Measurements from ENCODE around the gene FAAH. TPM values are rescaled to one million over a fixed set of nuclear protein-coding genes. Genes with fewer than 3 reads are reported as not detected.
"Not testable (repeated sequence)": the region's sequence is repeated elsewhere in the genome, so short reads cannot be mapped to it uniquely, and the experiment has no call there.

Gene FAAH
- total RNA-seq, 1 donor from 2014 or later: 13.9 TPM

GRCh38 chr1:46352363-46352762, 41.8 kb upstream of the FAAH start:
- no peak for TF ChIP-seq CTCF (IDR thresholded peaks at IDR 0.05)
- TF ChIP-seq EZH2phosphoT487 (IDR thresholded peaks at IDR 0.05): no peak
- no peak for TF ChIP-seq EZH2 (IDR thresholded peaks at IDR 0.05)
- H3K9me3 ChIP-seq (ENCODE audit: low read depth): no peaks in the 10 kb centered on the region
- no peaks in the 10 kb centered on the region for H4K20me1 ChIP-seq (ENCODE audit: low read depth)
- Mint-ChIP-seq H3K27me3 (ENCODE audit: insufficient read depth, low read depth) (peaks cover 4% of the 10 kb centered on the region), H3K4me3 (no peak overlapping the region), H3K9me3 (no peaks in the 10 kb centered on the region), H3K36me3 (peaks cover 31% of the 10 kb centered on the region), H3K27ac (no peak overlapping the region), H3K4me1 (no peaks in the 10 kb centered on the region)
- peaks cover 12% of the 10 kb centered on the region for H3K36me3 ChIP-seq
- H3F3A ChIP-seq (ENCODE audit: low read depth): peaks cover 6% of the 10 kb centered on the region
- no peak overlapping the region for H3K4me2 ChIP-seq
- no peak for DNase-seq (ENCODE audit: low spot score)
- H3K4me1 ChIP-seq: no peaks in the 10 kb centered on the region
- H3K79me2 ChIP-seq (ENCODE audit: low read depth): no peaks in the 10 kb centered on the region
- no peak overlapping the region for H3K27ac ChIP-seq
- H2AFZ ChIP-seq (replicated peaks): no peak overlapping the region
- H3K9ac ChIP-seq: no peak overlapping the region
- no peaks in the 10 kb centered on the region for H3K27me3 ChIP-seq
- no peak overlapping the region for H3K4me3 ChIP-seq

- not testable (repeated sequence) for H3K4me1 ChIP-seq; H3K27ac Mint-ChIP-seq; H3K36me3 ChIP-seq; H3K27me3 ChIP-seq; H3K27ac ChIP-seq; H3K9me3 Mint-ChIP-seq; H3K4me2 ChIP-seq; H3K27me3 Mint-ChIP-seq (ENCODE audit: insufficient read depth, low read depth); H3K4me3 Mint-ChIP-seq; H3K4me1 Mint-ChIP-seq; H2AFZ ChIP-seq (replicated peaks); H3K4me3 ChIP-seq; DNase-seq (ENCODE audit: low spot score); H3K9me3 ChIP-seq (ENCODE audit: low read depth); H3F3A ChIP-seq (ENCODE audit: low read depth); H3K9ac ChIP-seq; H3K79me2 ChIP-seq (ENCODE audit: low read depth); H4K20me1 ChIP-seq (ENCODE audit: low read depth)
- peaks cover 24% of the 10 kb centered on the region for H3K36me3 Mint-ChIP-seq
These were observed 38.2 kb upstream of the FAAH start for GRCh38 chr1:46355920-46356319.

- no peaks in the 10 kb centered on the region for H3K27me3 Mint-ChIP-seq (ENCODE audit: insufficient read depth, low read depth)
- Histone ChIP-seq H3K79me2 (ENCODE audit: low read depth) (no peaks in the 10 kb centered on the region), H2AFZ (replicated peaks) (no peak overlapping the region), H3K27me3 (no peaks in the 10 kb centered on the region), H3K9me3 (ENCODE audit: low read depth) (no peaks in the 10 kb centered on the region), H3K9ac (no peak overlapping the region), H3K27ac (peak overlapping the region; percentile 79), H3K4me1 (peaks cover 23% of the 10 kb centered on the region), H3K36me3 (no peaks in the 10 kb centered on the region), H3K4me3 (no peak overlapping the region), H4K20me1 (ENCODE audit: low read depth) (peaks cover 12% of the 10 kb centered on the region), H3K4me2 (peak overlapping the region; percentile 72), H3F3A (ENCODE audit: low read depth) (peaks cover 23% of the 10 kb centered on the region)
- TF ChIP-seq CTCF (IDR thresholded peaks at IDR 0.05): no peak
- peak; percentile 4 for DNase-seq (ENCODE audit: low spot score)
- no peak overlapping the region for H3K4me3 Mint-ChIP-seq
- no peak overlapping the region for H3K27ac Mint-ChIP-seq
- H3K9me3 Mint-ChIP-seq: no peaks in the 10 kb centered on the region
- peaks cover 29% of the 10 kb centered on the region for H3K36me3 Mint-ChIP-seq
- H3K4me1 Mint-ChIP-seq: peaks cover 8% of the 10 kb centered on the region
These were observed 32.0 kb upstream of the FAAH start for GRCh38 chr1:46362158-46362557.

- H3K79me2 ChIP-seq (ENCODE audit: low read depth): no peaks in the 10 kb centered on the region
- H3K27ac ChIP-seq: peak overlapping the region; percentile 79
- H3K27me3 Mint-ChIP-seq (ENCODE audit: insufficient read depth, low read depth): no peaks in the 10 kb centered on the region
- H3K36me3 ChIP-seq: no peaks in the 10 kb centered on the region
- TF ChIP-seq CTCF (IDR thresholded peaks at IDR 0.05) (no peak), EZH2phosphoT487 (IDR thresholded peaks at IDR 0.05) (no peak), EZH2 (IDR thresholded peaks at IDR 0.05) (no peak)
- H3K9me3 ChIP-seq (ENCODE audit: low read depth): no peaks in the 10 kb centered on the region
- H3K27ac Mint-ChIP-seq: no peak overlapping the region
- no peak overlapping the region for H3K4me3 ChIP-seq
- peaks cover 26% of the 10 kb centered on the region for H3K36me3 Mint-ChIP-seq
- no peaks in the 10 kb centered on the region for H3K27me3 ChIP-seq
- H3K4me2 ChIP-seq: peak overlapping the region; percentile 72
- DNase-seq (ENCODE audit: low spot score): peak; percentile 11
- H3K4me1 ChIP-seq: peaks cover 23% of the 10 kb centered on the region
- H3F3A ChIP-seq (ENCODE audit: low read depth): peaks cover 23% of the 10 kb centered on the region
- no peak overlapping the region for H2AFZ ChIP-seq (replicated peaks)
- H3K9me3 Mint-ChIP-seq: no peaks in the 10 kb centered on the region
- H3K4me1 Mint-ChIP-seq: peaks cover 8% of the 10 kb centered on the region
- no peak overlapping the region for H3K4me3 Mint-ChIP-seq
- H3K9ac ChIP-seq: no peak overlapping the region
- peaks cover 12% of the 10 kb centered on the region for H4K20me1 ChIP-seq (ENCODE audit: low read depth)
These were observed 31.0 kb upstream of the FAAH start for GRCh38 chr1:46363121-46363520.

Measured in neural progenitor cell (in vitro differentiated cells).